Purkinje cell (primary cell): Measurements from ENCODE around the gene SAAL1. TPM values are rescaled to one million over a fixed set of nuclear protein-coding genes. Genes with fewer than 3 reads are reported as not detected.

ENCODE experiments used
- polyA plus RNA-seq: library from polyadenylated mRNA; unstranded; fragments of >200 nt; fragmentation: Nextera tagmentation; gene quantifications from 2 replicates; pipeline ENCODE4 v1.2.1, GENCODE V29; 2014

SAAL1 gene
- polyA plus RNA-seq = 14.2 and 32.2 TPM in 2 replicates

GRCh38 chr11:18105802-18106574 lies at the start of gene SAAL1:
SAAL1 (minus strand) TSS chr11:18106082; CDS start chr11:18106041, 41 bp downstream.

GRCh38 chr11:18132341-18132740 lies 26.5 kb upstream of the SAAL1 start, which contains the start of gene MRGPRX3:
MRGPRX3 (plus strand) TSS chr11:18132571; CDS start chr11:18137203, 4,632 bp downstream.

DNA sequence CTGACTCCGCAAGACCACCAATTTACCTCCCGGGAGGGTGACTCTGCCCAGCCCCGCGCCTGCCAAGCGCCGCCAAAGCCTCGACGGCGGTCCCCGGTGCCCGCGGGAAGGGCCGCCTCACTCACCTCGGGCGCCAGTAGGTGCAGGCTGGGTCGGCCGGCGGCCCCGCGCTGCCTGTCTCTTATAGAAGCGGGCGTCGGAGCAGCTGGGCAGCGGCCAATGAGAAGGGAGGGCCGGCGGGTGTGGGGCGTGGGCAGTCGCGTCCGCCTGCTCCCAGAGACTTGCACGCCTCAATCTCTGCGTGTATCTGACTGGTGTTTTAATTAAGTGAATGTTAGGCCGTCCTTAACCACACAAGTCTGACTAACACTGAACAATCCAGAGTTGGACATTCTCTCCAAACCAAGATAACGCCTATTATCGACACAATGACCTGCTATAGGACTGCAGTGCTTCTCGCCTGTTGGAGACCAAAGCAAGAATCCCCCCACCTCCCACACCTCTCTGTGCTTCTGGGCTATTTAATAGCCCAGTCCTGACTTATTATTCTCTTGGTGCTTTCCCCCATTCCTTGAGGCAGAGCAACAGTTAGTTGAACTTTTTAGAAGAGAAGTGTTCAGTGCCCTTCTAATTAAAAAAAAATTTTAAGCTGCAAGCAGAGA lies 59.6 kb downstream of the SAAL1 start, which contains the start of gene TPH1:
TSS of gene TPH1 (minus strand) at position 154 of the 662 bp plus-strand sequence. CDS start 5,507 bp downstream, outside the sequence.

Other genes starting within 250 kb of the SAAL1 start
- 19.0 and 23.7 TPM in 2 replicates for gene SERGEF, start 93.0 kb downstream of the SAAL1 start, polyA plus RNA-seq
- gene TPH1, start 59.8 kb downstream of the SAAL1 start, polyA plus RNA-seq = 0.50 TPM in 1 of 2 replicates, not detected in the other
- gene MRGPRX3, start 26.5 kb upstream of the SAAL1 start, polyA plus RNA-seq = not detected in 2 replicates
- gene MRGPRX4, start 66.8 kb upstream of the SAAL1 start, polyA plus RNA-seq = not detected in 2 replicates
- gene SAA4, start 130.7 kb upstream of the SAAL1 start, polyA plus RNA-seq = not detected in 2 replicates
- not detected in 2 replicates for gene SAA2, start 142.6 kb upstream of the SAAL1 start, polyA plus RNA-seq
- not detected in 2 replicates for gene SAA1, start 160.2 kb upstream of the SAAL1 start, polyA plus RNA-seq
- 3.2 and 6.8 TPM in 2 replicates for gene HPS5, start 216.1 kb upstream of the SAAL1 start, polyA plus RNA-seq
- 80.9 and 126 TPM in 2 replicates for gene GTF2H1, start 216.5 kb upstream of the SAAL1 start, polyA plus RNA-seq